ENCODE results near the gene ZNF136.

DNA sequence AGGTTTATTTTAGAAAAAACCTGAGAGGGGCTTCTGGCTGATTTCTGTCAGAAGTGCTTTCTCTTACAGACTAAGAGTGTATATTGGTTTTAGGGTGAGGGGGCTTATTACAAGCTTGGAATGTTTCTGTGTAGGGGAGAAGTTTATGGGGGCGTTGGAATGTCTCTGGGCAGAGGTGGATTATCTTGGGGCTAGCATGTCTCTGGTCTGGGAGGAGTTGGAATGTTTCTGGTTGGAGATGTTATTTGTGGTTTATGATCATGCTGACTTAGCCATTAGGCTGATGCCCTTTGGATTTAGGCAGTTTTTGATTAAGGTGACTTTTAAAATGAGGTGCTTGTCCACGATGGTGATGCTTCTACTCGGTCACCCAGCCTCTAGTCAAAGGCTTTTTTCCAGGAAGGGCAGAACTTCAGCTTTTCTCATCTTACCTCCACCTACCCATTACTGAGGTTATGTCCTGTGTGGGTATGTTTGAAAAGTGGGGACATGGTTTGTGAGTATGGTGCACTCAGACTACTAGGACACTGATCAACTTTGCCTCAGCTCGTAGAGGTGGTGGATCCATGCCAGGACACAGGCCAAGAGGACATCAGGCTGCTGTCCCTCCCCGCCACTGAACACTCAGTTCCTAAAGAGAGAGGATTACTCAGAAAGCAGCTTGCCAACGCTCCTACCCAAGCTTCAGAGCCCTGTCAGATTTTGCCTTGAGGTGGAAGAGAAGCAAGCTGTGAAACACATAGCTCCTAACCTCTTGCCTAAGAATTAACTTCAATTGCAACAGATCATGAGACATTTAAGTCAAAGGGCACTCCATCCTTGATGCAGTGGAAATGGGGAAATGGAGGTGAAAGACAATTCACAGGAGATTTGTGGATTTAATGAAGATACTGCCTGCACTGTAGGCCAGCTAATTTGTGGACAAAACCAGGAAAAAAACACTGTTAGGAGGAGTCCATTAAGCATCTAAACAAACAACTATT lies 68.1 kb downstream of the ZNF136 start:
- TF ChIP-seq, protein P1, sequence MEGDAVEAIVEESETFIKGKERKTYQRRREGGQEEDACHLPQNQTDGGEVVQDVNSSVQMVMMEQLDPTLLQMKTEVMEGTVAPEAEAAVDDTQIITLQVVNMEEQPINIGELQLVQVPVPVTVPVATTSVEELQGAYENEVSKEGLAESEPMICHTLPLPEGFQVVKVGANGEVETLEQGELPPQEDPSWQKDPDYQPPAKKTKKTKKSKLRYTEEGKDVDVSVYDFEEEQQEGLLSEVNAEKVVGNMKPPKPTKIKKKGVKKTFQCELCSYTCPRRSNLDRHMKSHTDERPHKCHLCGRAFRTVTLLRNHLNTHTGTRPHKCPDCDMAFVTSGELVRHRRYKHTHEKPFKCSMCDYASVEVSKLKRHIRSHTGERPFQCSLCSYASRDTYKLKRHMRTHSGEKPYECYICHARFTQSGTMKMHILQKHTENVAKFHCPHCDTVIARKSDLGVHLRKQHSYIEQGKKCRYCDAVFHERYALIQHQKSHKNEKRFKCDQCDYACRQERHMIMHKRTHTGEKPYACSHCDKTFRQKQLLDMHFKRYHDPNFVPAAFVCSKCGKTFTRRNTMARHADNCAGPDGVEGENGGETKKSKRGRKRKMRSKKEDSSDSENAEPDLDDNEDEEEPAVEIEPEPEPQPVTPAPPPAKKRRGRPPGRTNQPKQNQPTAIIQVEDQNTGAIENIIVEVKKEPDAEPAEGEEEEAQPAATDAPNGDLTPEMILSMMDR (conservative IDR thresholded peaks at IDR 0.05; ENCODE audit: low read length): no peak
- TF ChIP-seq EZH2phosphoT487 (IDR thresholded peaks at IDR 0.05; ENCODE audit: borderline replicate concordance): no peak
